ENCODE data around the gene DPP8.

The DPP8 gene

GRCh38 chr15:65426216-65426853, 91.2 kb downstream of the DPP8 start:
- DNase-seq (ENCODE audit: low read depth in 4 of 4, low spot score in 1 of 4), result no peak

GRCh38 chr15:65424683-65425082, 92.8 kb downstream of the DPP8 start:
- no peak for DNase-seq (ENCODE audit: low read depth in 4 of 4, low spot score in 1 of 4)

- DNase-seq (ENCODE audit: low read depth in 4 of 4, low spot score in 1 of 4), result no peak
Measured at GRCh38 chr15:65423976-65424679, 93.4 kb downstream of the DPP8 start.

- DNase-seq (ENCODE audit: low read depth in 4 of 4, low spot score in 1 of 4), result no peak
Measured at GRCh38 chr15:65423150-65423975, 94.1 kb downstream of the DPP8 start.

GRCh38 chr15:65421360-65422215, 95.9 kb downstream of the DPP8 start:
- no peak for DNase-seq (ENCODE audit: low read depth in 4 of 4, low spot score in 1 of 4)

- no peak for DNase-seq (ENCODE audit: low read depth in 4 of 4, low spot score in 1 of 4)
Measured at GRCh38 chr15:65420975-65421359, 96.5 kb downstream of the DPP8 start.

- DNase-seq (ENCODE audit: low read depth in 4 of 4, low spot score in 1 of 4), result no peak
Measured at GRCh38 chr15:65418596-65418995, 98.9 kb downstream of the DPP8 start.

GRCh38 chr15:65416845-65417416, 100.6 kb downstream of the DPP8 start:
- no peak for DNase-seq (ENCODE audit: low read depth in 4 of 4, low spot score in 1 of 4)

- DNase-seq (ENCODE audit: low read depth in 4 of 4, low spot score in 1 of 4), result no peak
Measured at GRCh38 chr15:65414841-65415621, 102.5 kb downstream of the DPP8 start.

- DNase-seq (ENCODE audit: low read depth in 4 of 4, low spot score in 1 of 4), result no peak
Measured at GRCh38 chr15:65413760-65414144, 103.7 kb downstream of the DPP8 start.

GRCh38 chr15:65413051-65413759, 104.3 kb downstream of the DPP8 start:
- no peak for DNase-seq (ENCODE audit: low read depth in 4 of 4, low spot score in 1 of 4)

GRCh38 chr15:65412556-65412955, 104.9 kb downstream of the DPP8 start:
- no peak for DNase-seq (ENCODE audit: low read depth in 4 of 4, low spot score in 1 of 4)

GRCh38 chr15:65411465-65412071, 105.9 kb downstream of the DPP8 start:
- DNase-seq (ENCODE audit: low read depth in 4 of 4, low spot score in 1 of 4), result no peak

- DNase-seq (ENCODE audit: low read depth in 4 of 4, low spot score in 1 of 4), result no peak
Measured at GRCh38 chr15:65410972-65411371, 106.5 kb downstream of the DPP8 start.

- DNase-seq (ENCODE audit: low read depth in 4 of 4, low spot score in 1 of 4), result no peak
Measured at GRCh38 chr15:65410036-65410435, 107.5 kb downstream of the DPP8 start.

- DNase-seq (ENCODE audit: low read depth in 4 of 4, low spot score in 1 of 4), result no peak
Measured at GRCh38 chr15:65409036-65409631, 108.4 kb downstream of the DPP8 start.

- no peak for DNase-seq (ENCODE audit: low read depth in 4 of 4, low spot score in 1 of 4)
Measured at GRCh38 chr15:65408324-65409035, 109.0 kb downstream of the DPP8 start.

- no peak for DNase-seq (ENCODE audit: low read depth in 4 of 4, low spot score in 1 of 4)
Measured at GRCh38 chr15:65406424-65407000, 111.0 kb downstream of the DPP8 start.

Data from stimulated activated CD4-positive, alpha-beta T cell treated with anti-CD3 and anti-CD28 coated beads, Interleukin-1b, Interleukin-23, amount 100 ng/mL, for 24 hours (primary cell).